Measurements from ENCODE around the gene POU4F1. TPM values are rescaled to one million over a fixed set of nuclear protein-coding genes. Genes with fewer than 3 reads are reported as not detected.

Gene POU4F1
- polyA plus RNA-seq, 3 donors, result 0.04 to 0.10 (median 0.04) TPM

DNA sequence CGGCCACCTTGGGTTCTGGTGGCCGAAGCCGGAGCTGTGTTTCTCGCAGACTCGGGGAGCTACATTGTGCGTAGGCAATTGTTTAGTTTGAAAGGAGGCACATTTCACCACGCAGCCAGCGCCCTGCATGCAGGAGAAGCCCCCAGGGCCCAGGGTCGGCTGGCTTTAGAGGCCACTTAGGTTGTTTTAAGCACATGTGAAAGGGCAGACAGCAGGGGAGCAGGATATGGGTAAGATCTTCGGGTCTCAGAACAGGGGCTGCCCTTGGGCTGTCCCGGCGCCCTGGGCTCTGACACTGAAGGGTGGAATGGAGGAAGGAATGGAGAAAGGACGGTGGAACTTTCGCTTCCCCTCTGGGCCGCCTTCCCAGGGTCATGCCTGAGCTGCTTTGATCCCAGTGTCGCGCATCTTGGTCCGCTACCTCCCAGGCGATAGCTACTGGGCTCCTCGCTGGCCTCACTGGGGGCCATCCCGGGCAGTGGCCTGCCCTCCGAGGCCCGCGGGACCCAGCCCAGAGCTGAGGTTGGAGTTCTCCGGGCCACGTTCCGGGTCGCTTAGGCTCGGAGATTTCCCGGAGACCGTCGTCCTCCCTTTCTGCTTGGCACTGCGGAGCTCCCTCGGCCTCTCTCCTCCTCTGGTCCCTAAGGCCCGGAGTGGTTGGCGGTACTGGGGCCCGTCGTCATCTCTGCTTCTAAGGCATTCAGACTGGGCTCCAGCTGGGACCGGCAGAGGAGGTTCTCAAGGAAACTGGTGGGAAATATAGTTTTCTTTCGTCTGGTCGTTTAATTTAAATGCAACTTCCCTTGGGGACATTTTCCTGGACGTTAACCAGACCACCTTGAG lies 4.3 kb upstream of the POU4F1 start:
- DNase-seq, result no peak

DNA sequence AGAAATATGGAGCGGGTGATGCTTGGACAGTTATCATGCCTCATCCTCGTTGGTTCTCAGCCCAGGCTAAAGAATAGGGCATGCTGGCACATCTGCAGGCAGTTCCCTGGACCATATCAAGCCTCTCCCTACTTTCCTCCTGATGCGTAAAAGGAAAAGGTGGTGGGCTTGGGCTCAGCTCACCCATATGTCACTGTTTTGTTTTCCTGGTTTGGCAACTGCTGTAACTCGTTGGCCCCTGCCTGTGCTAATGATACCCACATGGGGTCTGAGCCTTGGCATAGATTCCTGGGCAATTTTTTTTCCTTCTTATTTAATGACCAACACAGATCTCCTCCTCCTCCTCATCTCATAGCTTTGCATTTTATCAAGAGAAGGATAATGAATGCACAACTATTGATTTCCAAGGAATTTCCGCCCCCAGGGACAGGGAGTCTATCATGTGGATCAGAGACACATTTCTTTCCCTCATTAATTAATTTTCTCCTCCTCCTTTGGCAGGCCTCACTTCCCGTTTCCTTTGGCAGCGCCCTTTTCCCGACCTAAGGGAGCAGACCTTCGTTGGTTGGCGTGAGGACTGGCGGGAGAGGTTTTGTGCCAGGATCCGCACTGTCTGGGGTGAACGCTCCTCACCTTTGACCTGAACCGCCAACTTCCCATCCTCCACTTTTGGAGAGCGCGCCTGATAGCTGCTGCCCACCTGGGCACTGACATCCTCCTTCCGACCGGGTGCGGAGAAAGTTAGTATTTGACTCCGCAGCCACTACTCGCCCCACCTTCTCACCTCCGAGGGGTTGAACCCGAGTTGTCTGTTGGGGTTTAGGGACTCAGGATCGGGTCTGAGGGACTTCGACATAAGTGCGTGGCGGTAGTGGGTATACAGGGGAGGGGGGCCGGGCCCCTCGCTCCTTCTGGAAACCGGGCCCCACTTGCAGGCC lies 3.4 kb upstream of the POU4F1 start:
- no peak for DNase-seq

DNA sequence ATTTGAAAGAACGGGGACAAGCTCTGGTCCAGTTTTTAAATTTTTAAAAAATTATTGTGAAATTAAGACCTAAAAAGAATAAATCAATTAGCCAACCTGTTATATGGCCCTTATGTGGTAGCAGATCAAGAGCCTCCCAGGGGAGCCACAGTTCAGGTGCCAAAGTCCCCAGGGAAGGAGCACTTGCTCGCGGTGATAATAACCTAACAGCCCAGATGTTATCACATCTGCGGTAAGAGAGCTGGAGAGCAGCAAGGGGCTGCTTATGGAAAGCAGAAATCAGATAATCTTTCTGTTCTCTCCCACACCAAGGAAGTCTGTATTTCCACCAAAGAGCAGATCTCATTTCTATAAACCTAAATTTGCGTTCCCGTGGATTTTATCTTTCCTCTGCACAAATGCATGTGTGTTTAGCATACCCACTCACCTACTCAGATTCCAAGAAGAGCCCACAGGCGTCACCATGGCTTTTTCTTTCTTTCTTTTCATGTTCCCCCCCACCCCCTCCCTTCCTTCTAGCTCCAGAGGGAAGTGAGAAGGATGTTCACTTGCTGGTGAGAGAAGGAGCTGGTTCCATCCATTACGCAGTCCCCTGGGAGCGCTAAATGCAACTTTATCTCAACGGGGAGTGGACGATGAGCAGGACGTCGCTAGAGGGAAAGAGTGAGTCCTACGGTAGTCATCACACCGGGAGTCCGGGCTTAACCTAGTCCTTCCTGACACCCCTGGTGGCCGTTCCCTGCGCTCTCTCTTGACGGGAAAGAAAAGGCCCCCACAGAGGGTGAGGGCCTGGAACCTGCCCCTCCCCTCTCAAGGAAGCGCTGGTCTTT lies 1.6 kb upstream of the POU4F1 start:
- DNase-seq, result no peak

DNA sequence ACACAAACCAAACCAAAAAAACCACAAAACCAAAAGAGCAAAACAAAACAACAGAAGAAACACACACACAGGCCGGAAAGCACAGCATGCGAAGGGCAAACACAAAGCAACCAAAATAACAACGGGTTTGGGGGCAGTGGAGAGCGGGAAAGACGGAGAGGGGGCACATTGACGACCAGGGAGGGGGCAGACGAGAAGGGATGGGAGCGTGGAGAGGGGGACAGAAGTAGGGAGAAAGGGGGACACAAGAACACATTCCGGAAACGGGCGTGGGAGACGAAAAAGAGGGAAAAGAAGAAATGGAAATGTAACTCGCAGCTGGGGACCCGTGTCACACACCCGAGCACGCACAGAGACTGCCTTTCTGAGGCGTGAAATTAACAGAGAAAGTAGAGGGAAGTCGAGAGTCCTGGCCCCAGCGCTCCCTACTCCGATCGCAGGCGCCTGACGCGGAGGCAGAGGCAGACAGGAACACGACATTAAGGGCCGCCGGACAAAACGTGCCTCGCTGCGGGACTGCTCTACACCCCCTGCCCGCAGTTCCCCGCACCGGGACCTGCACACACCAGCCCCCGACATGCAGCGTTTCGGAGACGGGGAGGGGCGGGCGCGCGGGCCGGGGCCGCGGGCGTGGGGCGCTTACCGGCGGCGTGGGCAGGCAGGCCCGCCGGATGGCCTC lies 652 bp downstream of the POU4F1 start:
- no peak for DNase-seq

DNA sequence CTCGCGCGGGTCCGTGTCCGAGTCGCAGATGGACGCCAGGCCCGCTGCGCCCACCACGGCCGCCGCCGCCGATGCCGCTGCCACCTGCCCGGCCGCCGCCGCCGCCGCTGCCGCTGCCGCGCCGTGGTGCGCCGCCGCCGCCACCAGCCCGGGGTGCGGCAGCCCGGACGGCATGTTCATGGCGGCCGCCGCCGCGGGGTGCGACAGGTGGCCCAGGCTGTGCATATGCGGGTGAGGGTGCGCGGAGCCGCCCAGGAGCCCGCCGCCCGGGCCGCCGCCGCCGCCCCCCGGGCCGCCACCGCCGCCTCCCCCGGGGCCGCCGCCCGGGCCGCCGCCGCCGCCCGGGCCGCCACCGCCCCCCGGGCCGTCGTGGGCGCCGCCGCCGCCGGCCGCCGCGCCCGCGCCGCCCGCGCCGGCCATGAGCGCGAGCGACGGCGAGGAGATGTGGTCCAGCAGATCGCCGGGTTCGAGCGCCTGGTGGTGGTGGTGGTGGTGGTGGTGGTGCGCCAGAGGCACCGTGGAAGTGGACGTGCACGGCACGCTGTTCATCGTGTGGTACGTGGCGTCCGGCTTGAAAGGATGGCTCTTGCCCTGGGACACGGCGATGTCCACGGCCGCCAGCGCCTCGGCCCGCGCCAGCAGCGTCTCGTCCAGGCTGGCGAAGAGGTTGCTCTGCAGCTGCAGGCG lies 1.3 kb downstream of the POU4F1 start:
- no peak for DNase-seq

DNA sequence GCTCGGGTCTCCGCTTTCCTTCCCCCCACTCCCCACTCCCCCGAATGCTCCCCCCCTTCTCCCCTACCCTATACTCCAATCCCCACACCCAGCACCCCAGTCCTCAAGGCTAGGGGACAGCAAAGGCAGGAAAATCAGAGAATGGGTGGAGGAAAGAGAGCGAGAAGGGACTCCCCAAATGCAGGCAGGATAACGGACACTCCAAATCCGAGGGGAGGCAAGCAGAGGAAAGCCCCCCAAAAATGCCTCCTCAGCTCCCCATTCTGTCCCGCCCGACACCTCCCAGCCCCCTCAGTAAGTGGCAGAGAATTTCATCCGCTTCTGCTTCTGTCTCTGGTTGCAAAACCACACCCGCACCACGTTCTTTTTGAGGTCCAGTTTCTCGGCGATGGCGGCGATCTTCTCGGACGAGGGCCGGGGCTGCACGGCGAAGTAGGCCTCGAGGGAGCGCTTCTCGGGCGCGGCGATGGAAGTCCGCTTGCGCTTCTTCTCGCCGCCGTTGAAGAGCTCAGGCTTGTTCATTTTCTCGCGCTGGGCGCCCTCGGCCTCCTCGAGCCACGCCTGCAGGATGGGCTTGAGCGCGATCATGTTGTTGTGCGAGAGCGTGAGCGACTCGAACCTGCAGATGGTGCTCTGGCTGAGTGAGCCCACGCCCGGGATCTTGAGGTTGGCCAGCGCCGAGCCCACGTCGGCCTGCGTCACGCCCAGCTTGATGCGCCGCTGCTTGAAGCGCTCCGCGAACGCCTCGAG lies 2.1 kb downstream of the POU4F1 start:
- DNase-seq, result no peak

DNA sequence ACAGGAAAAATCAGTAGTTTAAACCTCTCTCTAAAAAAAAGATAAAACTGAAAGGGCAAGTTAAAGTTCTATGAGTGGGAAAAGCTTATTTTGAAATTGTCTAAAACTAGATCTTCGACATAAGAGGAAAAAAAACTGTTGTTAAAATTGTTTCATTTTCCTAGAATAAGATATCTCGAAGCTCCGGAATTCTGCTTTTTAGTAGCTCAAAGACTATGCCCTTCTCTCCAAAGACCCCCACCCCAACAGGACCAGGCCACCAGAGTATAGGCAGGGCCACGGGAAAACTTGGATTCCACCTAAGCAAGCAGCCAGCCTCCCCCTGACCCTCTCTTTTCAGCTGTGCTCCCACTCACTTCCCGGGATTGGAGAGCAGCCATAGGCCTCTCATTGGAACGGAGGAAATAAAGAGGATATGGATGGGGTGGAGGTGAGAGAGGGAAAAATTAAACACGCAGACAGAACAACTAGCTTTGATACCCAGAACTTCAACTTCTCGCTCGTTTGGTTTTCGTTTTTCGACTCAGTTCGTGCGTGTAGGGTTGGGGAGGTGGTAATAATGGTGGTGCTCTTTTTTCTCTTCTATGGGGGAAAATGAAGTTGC lies 3.0 kb downstream of the POU4F1 start:
- DNase-seq, result no peak

DNA sequence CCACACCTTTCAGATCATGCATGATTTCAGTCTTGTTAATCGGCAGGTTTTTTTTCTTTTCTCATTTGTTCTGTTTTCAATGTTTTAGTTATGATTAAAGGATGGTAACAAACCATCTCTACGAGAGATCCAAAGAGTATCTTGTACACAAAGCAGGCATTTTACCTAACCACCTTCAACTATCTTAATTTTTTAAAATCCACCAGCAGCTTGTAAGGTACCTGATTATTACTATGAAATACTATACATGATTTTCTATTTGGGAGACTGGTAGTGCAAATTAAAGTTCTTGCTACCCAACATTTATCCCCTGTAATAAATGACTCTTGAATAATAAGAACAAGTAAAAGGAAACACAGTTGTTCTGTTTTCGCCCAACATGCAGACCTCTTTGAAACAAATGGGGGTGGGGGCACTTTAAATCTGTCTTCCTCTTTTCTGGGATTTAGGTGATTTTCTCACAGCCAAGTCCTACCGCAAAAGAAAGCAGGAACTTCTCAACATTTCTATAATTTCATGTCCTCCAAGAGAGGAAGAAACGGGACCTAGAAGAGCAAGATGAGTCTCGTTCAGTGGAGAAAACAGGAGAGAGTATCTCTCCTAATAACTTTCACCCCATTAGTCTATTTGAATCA lies 3.6 kb downstream of the POU4F1 start:
- DNase-seq, result no peak

DNA sequence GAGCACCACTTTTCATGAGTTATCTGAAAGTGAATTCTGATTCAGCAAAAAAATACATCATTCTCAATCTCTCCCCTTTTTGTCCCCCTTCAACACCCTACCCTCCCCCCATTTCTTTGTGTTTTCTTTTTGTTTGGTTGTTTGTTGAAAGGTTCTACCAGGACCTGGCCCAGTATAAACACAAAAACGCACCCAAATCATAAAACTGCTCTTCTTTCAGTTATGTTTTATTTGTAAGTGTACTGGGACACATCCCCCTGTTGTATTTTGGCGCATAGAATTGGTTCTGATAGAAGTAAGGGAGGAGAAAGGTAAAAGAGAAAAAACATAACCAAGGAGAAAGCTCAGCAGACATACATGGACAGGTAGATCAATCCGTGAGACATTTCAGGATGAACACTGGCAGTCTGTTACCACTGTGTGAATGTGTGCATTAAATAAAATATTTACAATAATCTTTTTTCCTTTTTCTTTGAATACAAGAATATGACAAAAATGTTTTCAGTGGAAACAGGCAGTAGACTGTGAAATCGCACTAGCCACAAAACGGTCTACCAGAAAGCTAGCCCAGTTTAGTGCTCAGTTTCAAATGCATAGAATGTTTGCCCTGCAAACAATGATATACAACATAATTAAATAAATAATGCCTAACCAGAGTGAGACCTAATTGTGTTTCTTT lies 4.2 kb downstream of the POU4F1 start:
- no peak for DNase-seq

DNA sequence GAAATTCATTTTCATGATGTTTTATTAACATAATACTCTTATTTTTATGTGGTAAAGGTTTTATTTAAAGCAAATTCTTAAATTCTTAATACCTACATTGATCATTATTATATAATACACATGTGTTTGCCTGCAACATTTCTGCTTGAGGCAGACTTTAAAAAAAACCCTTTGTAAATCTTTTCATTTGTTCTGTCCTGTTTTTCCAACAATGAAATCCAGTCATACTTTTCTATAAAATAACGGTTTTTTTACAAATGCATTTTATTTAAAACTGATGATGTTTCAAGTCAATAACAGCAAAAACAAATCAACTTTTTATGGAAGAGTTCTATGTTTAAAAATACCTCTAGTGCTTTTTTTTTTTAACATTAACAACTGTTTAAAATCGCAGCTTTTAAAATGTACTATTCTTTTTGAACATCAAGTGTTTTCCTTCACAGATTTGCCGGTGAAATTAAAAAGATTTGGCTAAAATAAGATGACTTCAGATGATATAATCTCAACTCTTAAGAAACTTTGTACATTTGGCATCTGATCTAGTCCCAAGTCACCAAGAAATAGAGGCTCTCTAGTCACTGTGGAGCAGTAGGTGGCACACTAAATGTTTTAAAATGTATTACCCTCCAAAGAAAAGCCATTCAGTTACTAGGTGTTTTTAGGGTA lies 5.1 kb downstream of the POU4F1 start:
- no peak for DNase-seq

DNA sequence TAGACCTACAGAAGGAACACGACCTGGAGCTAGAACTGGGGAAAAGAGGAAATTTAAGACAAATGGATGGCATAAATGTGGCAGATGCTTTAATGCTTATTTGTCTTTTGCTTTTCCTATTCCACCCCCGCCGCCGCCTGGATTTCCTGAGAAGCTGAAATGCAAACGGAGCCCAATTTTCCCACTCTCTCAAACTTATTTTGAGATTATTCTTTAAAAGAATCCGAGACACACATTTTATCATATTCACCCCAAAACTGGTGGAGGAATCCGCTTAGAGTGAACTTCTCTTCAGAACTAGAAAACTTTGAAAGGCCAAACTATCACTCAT lies 5.8 kb downstream of the POU4F1 start:
- no peak for DNase-seq

DNA sequence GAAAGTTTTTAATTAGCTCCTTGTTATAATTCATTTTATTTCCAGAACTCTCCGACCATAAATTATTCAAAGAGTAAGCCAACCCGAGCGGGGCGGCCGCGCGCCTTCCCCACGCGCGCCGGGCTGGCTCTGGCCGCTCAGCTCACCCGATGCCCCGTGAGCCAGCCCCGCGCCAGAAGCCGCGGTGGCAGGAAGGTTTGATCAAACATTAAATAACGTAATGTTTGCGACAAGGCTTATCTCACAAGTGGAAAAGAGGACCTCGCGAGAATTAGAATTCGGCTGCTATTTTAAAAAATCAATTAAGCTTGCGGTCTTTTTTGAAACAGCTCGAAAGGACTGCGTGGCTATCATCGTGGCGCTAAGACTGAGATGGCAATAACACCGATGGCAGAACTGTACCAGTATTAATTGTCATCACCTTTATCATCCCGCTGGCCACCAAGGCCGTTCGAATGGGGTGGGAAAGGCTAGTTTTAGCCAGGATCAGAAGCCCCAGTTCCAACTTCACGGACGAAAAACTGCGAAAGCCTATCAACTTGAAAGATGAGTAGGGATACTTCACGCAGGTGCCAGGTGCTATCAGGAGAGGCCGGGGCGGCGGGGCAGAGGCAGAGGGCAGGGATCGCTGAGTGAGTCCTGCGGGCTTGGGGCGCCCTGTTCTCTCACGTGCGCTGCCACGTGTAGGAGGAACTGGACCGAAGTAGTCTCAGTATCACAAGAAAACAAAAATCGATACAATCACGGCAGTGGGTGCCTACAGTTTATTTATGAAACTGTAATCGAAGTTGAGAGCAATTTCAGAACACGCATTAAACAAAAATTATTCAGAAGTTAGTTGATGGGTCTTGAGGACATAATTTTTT lies 6.4 kb downstream of the POU4F1 start:
- DNase-seq, result no peak

DNA sequence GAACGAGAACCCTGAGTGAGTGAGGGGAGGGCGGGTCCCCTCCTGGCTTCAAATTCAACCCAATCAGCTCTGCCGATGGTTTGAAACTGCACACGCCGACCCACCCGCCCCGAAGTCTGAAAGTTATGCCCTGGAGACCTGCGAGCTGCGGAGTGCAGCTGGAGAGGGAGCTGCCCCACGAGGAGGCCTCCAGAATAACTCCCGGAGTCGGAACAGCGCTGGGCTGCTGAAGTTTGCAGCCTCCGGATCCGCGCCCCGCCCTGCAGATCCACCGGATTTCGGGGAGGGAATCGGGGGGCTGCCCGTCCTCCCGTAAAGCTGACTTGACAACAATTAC lies 7.0 kb downstream of the POU4F1 start:
- no peak for DNase-seq

DNA sequence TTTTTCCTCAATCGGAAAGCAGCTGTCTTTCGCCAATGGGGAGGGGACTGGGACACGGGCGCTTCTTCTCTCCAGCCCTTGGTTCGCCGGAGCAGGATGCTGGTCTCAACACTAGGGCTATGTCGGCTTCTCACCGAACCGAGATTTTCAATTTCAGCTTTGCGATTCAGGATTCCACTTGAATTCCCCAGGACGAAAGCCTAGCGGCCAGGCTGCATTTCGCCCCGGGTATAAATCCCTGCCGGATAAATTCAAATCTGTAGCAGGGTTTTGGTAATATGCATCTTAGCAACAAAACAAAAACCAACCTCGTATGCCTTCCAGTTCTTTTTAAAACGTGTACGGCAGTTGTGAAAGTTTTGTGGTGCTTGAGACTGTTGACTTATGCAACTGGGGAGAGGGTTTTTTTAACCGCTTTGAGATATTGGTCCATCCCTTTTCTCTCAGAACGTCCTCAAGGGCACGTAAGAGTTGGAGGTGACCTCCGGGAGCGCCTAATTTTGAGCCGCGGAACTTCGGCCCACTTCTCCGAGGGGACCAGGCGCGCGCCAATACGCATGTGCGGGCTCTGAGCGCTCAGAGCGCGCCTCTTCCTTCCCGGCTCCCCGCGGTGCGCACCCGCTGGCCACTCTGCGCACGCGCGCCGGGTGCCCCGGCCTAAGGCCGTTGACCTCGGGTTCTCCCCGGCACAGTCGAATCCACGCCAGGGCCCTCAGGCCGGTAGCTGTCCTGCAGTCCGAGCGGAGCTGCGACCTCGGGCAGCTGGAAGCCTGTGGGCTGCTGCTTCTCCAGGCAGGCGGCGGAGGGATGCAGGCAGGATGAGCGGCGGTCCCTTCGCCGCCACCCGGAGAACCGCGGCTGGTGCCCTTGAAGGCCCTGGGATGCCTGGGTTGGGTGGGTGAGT lies 7.6 kb downstream of the POU4F1 start:
- no peak for DNase-seq

DNA sequence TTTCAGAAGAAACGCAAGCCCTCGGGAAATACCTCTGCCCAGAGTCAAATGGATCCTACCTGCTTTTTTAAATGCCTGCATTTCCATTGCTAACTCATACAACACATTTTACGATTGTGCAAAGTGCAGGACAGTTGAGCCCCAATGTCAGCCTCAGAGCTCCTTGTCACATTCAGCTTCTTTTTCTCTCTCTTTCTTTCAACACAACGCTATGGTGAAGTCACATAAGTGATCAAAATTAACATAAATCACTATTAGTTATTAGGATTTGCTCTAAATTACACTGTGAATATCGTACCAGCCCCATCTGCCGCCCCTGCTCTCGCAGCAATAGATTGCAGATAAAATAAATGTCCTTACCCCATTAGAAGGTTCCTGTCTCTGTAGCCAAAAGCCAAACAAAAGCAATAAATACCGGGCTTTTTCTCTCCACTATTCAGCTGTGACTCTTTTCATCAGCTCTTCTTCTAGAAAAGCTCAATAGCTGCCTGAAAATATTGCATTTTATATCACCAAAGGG lies 8.8 kb downstream of the POU4F1 start:
- no peak for DNase-seq
